H1 (cell line): ENCODE measurements around the gene EZH1. TPM values are rescaled to one million over a fixed set of nuclear protein-coding genes. Genes with fewer than 3 reads are reported as not detected.
"Not testable (repeated sequence)": the region's sequence is repeated elsewhere in the genome, so short reads cannot be mapped to it uniquely, and the experiment has no call there.

Source experiments
- CTCF ChIA-PET: fragments of 300-600 bp; sonication (Branson Sonifier 250); formaldehyde crosslinking; loops from one replicate; lab custom pipeline; 2021; ENCODE audit not compliant: partially characterized antibody; lab: Charles Lee
- POLR2A ChIA-PET: fragments of 300-600 bp; sonication (Branson Sonifier 250); formaldehyde crosslinking; loops from one replicate; lab custom pipeline; 2021; ENCODE audit warnings: inconsistent platforms; ENCODE audit not compliant: partially characterized antibody; lab: Charles Lee
- DNase-seq, 2 experiments: peaks; one replicate each; pipeline versions ENCODE4 v3.0.0 to v3.0.0-alpha.2; 2010 to 2022; ENCODE audit warnings: low spot score in 2 of 2, low read depth in 1 of 2, mixed read lengths in 1 of 2
- FAIRE-seq: peaks from 2 replicates; lab custom pipeline; 2011; peaks lifted over from hg19 to GRCh38; lab: Jason Lieb, UNC
- H2AFZ ChIP-seq: 2 replicates; pipeline ENCODE4 v1.8.1; 2012; ENCODE audit warnings: low read length, inconsistent platforms
- H2AK5ac ChIP-seq: 2 replicates; pipeline ENCODE4 v1.6.1; 2013; ENCODE audit warnings: low read depth, low read length
- H2BK120ac ChIP-seq: replicated peaks from 2 replicates; pipeline ENCODE3; 2013; ENCODE audit warnings: low read depth, low read length, inconsistent platforms
- H2BK12ac ChIP-seq: 2 replicates; pipeline ENCODE4 v1.6.1; 2013; ENCODE audit warnings: low read depth, low read length
- H2BK15ac ChIP-seq: 2 replicates; pipeline ENCODE4 v1.6.1; 2013; ENCODE audit warnings: low read length
- H2BK20ac ChIP-seq: 2 replicates; pipeline ENCODE4 v1.6.1; 2013; ENCODE audit warnings: low read length
- H2BK5ac ChIP-seq: 2 replicates; pipeline ENCODE4 v1.6.1; 2013; ENCODE audit warnings: low read depth, low read length
- H3K14ac ChIP-seq: 2 replicates; pipeline ENCODE4 v1.6.1; 2013; ENCODE audit warnings: inconsistent platforms; ENCODE audit not compliant: insufficient read length
- H3K18ac ChIP-seq: 2 replicates; pipeline ENCODE4 v1.6.1; 2013; ENCODE audit warnings: low read length; ENCODE audit errors: extremely low read depth
- H3K23ac ChIP-seq: 2 replicates; pipeline ENCODE4 v1.6.1; 2013; ENCODE audit warnings: inconsistent platforms; ENCODE audit not compliant: insufficient read length
- H3K23me2 ChIP-seq: 2 replicates; pipeline ENCODE4 v1.6.1; 2013; ENCODE audit warnings: low read depth, low read length
- H3K27ac ChIP-seq: 2 replicates; pipeline ENCODE4 v1.6.1; 2011; ENCODE audit warnings: low read depth, low read length, inconsistent platforms
- H3K27me3 ChIP-seq, 4 experiments: replicated peaks in 1 of 4; 1 replicate in 1 of 4; 2 replicates in 3 of 4; pipeline versions ENCODE4 v1.6.1 to v1.8.1; 2011 to 2013; ENCODE audit warnings: low read length in 3 of 4, mild to moderate bottlenecking in 3 of 4, inconsistent platforms in 2 of 4, mixed read lengths in 2 of 4, moderate library complexity in 1 of 4; ENCODE audit not compliant: control insufficient read depth in 3 of 4, insufficient read depth in 3 of 4; ENCODE audit errors: extremely low read depth in 1 of 4
- H3K36me3 ChIP-seq, 4 experiments: 2 replicates each; pipeline versions ENCODE4 v1.6.1 to v1.8.1; 2011 to 2013; ENCODE audit warnings: mild to moderate bottlenecking in 4 of 4, low read length in 3 of 4, moderate library complexity in 2 of 4, control low read depth in 1 of 4, inconsistent platforms in 1 of 4; ENCODE audit not compliant: insufficient read depth in 4 of 4, control insufficient read depth in 2 of 4
- H3K4ac ChIP-seq: replicated peaks from 2 replicates; pipeline ENCODE3; 2013; ENCODE audit warnings: low read length, low read depth, mixed read lengths, inconsistent platforms; ENCODE audit not compliant: insufficient read length
- H3K4me1 ChIP-seq, 4 experiments: replicated peaks in 1 of 4; 1 replicate in 1 of 4; 2 replicates in 3 of 4; pipeline versions ENCODE4 v1.6.1 to v1.8.1; 2011 to 2013; ENCODE audit warnings: low read length in 3 of 4, inconsistent platforms in 2 of 4, mixed read lengths in 1 of 4; ENCODE audit not compliant: insufficient read depth in 4 of 4, control insufficient read depth in 3 of 4
- H3K4me2 ChIP-seq, 2 experiments: 2 replicates each; pipeline versions ENCODE4 v1.6.1 to v1.8.1; 2011 to 2013; ENCODE audit warnings: low read depth in 2 of 2, low read length in 2 of 2, control low read depth in 1 of 2, inconsistent platforms in 1 of 2, mild to moderate bottlenecking in 1 of 2; ENCODE audit not compliant: insufficient read depth in 1 of 2
- H3K4me3 ChIP-seq, 4 experiments: fragments of 200-600, 300-600 bp in 1 of 4; sonication (generic), shearing (Covaris generic), sonication (Bioruptor Twin) in 1 of 4; 2 replicates each; pipeline versions ENCODE4 v1.5.1 to v1.8.1; 2011 to 2016; ENCODE audit warnings: low read length in 4 of 4, low read depth in 3 of 4, control low read depth in 2 of 4, inconsistent platforms in 2 of 4, mild to moderate bottlenecking in 2 of 4, mixed read lengths in 1 of 4, moderate library complexity in 1 of 4; ENCODE audit not compliant: insufficient read depth in 2 of 4; ENCODE audit errors: extremely low read depth in 1 of 4
- H3K56ac ChIP-seq: replicated peaks from 2 replicates; pipeline ENCODE3; 2013; ENCODE audit warnings: low read depth, mild to moderate bottlenecking, mixed read lengths, low read length, inconsistent platforms; ENCODE audit not compliant: insufficient read length
- H3K79me1 ChIP-seq: 2 replicates; pipeline ENCODE4 v1.6.1; 2013; ENCODE audit warnings: low read depth, low read length, control low read depth
- H3K79me2 ChIP-seq, 2 experiments: 2 replicates each; pipeline versions ENCODE4 v1.6.1 to v1.8.1; 2012 to 2013; ENCODE audit warnings: low read length in 2 of 2, mild to moderate bottlenecking in 2 of 2, inconsistent platforms in 1 of 2; ENCODE audit not compliant: insufficient read depth in 2 of 2, control insufficient read depth in 1 of 2
- H3K9ac ChIP-seq, 4 experiments: replicated peaks in 1 of 4; 1 replicate in 1 of 4; 2 replicates in 3 of 4; pipeline versions ENCODE4 v1.6.1 to v1.8.1; 2011 to 2013; ENCODE audit warnings: low read depth in 3 of 4, low read length in 3 of 4, control low read depth in 2 of 4, mild to moderate bottlenecking in 2 of 4, moderate library complexity in 2 of 4, inconsistent platforms in 1 of 4; ENCODE audit errors: extremely low read depth in 1 of 4
- H3K9me3 ChIP-seq, 2 experiments: 2 replicates each; pipeline versions ENCODE4 v1.6.1 to v1.8.1; 2012 to 2013; ENCODE audit warnings: mild to moderate bottlenecking in 2 of 2, moderate library complexity in 2 of 2, control low read depth in 1 of 2, inconsistent platforms in 1 of 2, low read depth in 1 of 2, low read length in 1 of 2, mixed read lengths in 1 of 2; ENCODE audit not compliant: insufficient read depth in 2 of 2
- H4K20me1 ChIP-seq, 2 experiments: replicated peaks in 1 of 2; 2 replicates each; pipeline versions ENCODE3 to v1.8.1; 2011 to 2013; ENCODE audit warnings: inconsistent platforms in 2 of 2, low read length in 2 of 2, mild to moderate bottlenecking in 1 of 2; ENCODE audit not compliant: insufficient read depth in 2 of 2, control insufficient read depth in 1 of 2
- H4K5ac ChIP-seq: 2 replicates; pipeline ENCODE4 v1.6.1; 2013; ENCODE audit warnings: low read length, low read depth, mixed read lengths, inconsistent platforms; ENCODE audit not compliant: insufficient read length
- H4K8ac ChIP-seq: 2 replicates; pipeline ENCODE4 v1.8.0; 2013; ENCODE audit warnings: mild to moderate bottlenecking, moderate library complexity, low read length, inconsistent platforms; ENCODE audit not compliant: insufficient read depth; ENCODE audit errors: extremely low read depth
- H4K91ac ChIP-seq: replicated peaks from 2 replicates; pipeline ENCODE3; 2013; ENCODE audit warnings: low read length, mixed read lengths, inconsistent platforms; ENCODE audit not compliant: insufficient read length
- WGBS, 2 experiments: shearing (Covaris generic) in 1 of 2; methylation state at CpG; one replicate each; pipeline versions ENCODE4 v1.1.6 to v1.1.7; 2013 to 2015; ENCODE audit warnings: low lambda C conversion rate in 2 of 2, mixed read lengths in 2 of 2, inconsistent platforms in 1 of 2, low coverage in 1 of 2, missing lambda C conversion rate in 1 of 2; ENCODE audit not compliant: insufficient replicate concordance in 2 of 2, insufficient coverage in 1 of 2, insufficient read length in 1 of 2; ENCODE audit errors: extremely low coverage in 1 of 2, missing lambda C conversion rate in 1 of 2; 5-methylcytosine and 5-hydroxymethylcytosine counted together
- polyA plus RNA-seq, 7 experiments: library from polyadenylated mRNA; depleted of rRNA in 3 of 7; stranded (reverse) in 5 of 7; unstranded in 2 of 7; fragments of >200 nt in 5 of 7; fragments of 200-250 nt in 2 of 7; gene quantifications; 1 replicate in 5 of 7; 2 replicates in 1 of 7; 4 replicates in 1 of 7; pipeline versions ENCODE4 v1.2.1 to v1.2.3, GENCODE V29; 2011 to 2013; ENCODE audit warnings: missing spikeins in 2 of 7, mixed read lengths in 2 of 7
- total RNA-seq: library from RNA; stranded (reverse); fragmentation: NEBNext Ultra II Directional; extraction: Animal tissue kit (Norgen Biotek cat#: 25700); gene quantifications from 2 replicates; pipeline ENCODE4 v1.2.1, GENCODE V29; 2021

The EZH1 gene
- total and polyA plus RNA-seq, 2 of the 8 experiments (the other 6 are each of a cell fraction or from before 2014, with no cell fraction given), result 17.4 to 20.8 TPM

DNA sequence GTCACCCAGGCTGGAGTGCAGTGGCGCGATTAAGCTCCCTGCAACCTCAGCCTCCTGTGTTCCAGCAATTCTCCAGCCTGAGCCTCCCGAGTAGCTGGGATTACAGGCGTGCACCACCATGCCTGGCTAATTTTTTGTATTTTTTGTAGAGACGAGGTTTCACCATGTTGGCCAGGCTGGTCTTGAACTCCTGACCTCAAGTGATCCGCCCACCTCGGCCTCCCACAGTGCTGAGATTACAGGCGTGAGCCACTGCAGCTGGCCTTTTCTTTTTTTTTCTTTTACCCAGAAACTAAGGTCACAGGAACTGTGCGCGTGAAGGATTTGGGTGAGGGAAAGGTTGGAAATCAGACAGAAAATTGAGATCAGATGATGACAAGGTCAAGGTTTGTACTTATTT is 25.1 kb upstream of the EZH1 start:
- not testable (repeated sequence) for H3K56ac ChIP-seq, H3K4ac ChIP-seq, H2AK5ac ChIP-seq, H4K20me1 ChIP-seq, H3K4me3 ChIP-seq, H2BK12ac ChIP-seq, H4K5ac ChIP-seq, H3K4me1 ChIP-seq, H3K23me2 ChIP-seq, H2AFZ ChIP-seq, H2BK5ac ChIP-seq, H3K27me3 ChIP-seq, H3K9me3 ChIP-seq, H3K4me2 ChIP-seq, H3K14ac ChIP-seq, FAIRE-seq, H4K91ac ChIP-seq, H2BK20ac ChIP-seq, H3K79me2 ChIP-seq, H3K79me1 ChIP-seq, H2BK120ac ChIP-seq, H3K23ac ChIP-seq, H3K27ac ChIP-seq, H3K9ac ChIP-seq, DNase-seq, H4K8ac ChIP-seq, H3K18ac ChIP-seq, H3K36me3 ChIP-seq, H2BK15ac ChIP-seq
- 94% methylated on average over 10 of the region's 10 CpGs; no CpG with 5 or more reads in 1 of the 2 experiments for WGBS, 2 experiments
- CTCF ChIA-PET, result interaction anchor here (0.6 to 1.5 kb wide), 3 partner anchors 16 to 347 kb away, joined by 3 to 5 read pairs (median 3); no protein-coding TSS in a partner anchor
- POLR2A ChIA-PET, result interaction anchor here (0.6 to 1.4 kb wide), 3 partner anchors 10 to 106 kb away, joined by 3 to 8 read pairs (median 6); partner anchors contain the start of gene WNK4

- FAIRE-seq, POLR2A ChIA-PET, H3K9me3 ChIP-seq, H4K5ac ChIP-seq, H3K4me3 ChIP-seq, H3K27me3 ChIP-seq, H2BK12ac ChIP-seq, H2AK5ac ChIP-seq, H2BK5ac ChIP-seq, H3K4me2 ChIP-seq, H4K91ac ChIP-seq, H3K56ac ChIP-seq, H3K18ac ChIP-seq, H2BK15ac ChIP-seq, H4K20me1 ChIP-seq, H3K4me1 ChIP-seq, H3K23ac ChIP-seq, H3K79me1 ChIP-seq, H3K79me2 ChIP-seq, H3K27ac ChIP-seq, H3K36me3 ChIP-seq, DNase-seq, H3K14ac ChIP-seq, H2BK20ac ChIP-seq, H4K8ac ChIP-seq, H3K23me2 ChIP-seq, H3K4ac ChIP-seq, H2AFZ ChIP-seq, H2BK120ac ChIP-seq, H3K9ac ChIP-seq: not testable (repeated sequence)
- 84% methylated on average over 8 of the region's 9 CpGs; no CpG with 5 or more reads in 1 of the 2 experiments for WGBS, 2 experiments
- CTCF ChIA-PET, result interaction anchor here (1.5 kb wide), 1 partner anchor 13 kb away, joined by 3 read pairs; no protein-coding TSS in a partner anchor
Observed at GRCh38 chr17:42768006-42768405, 23.2 kb upstream of the EZH1 start.
